ENCODE results near the gene AP2A2.
A peak's percentile ranks its signal among the peaks of the same experiment; 100 is the strongest.

The AP2A2 gene

DNA sequence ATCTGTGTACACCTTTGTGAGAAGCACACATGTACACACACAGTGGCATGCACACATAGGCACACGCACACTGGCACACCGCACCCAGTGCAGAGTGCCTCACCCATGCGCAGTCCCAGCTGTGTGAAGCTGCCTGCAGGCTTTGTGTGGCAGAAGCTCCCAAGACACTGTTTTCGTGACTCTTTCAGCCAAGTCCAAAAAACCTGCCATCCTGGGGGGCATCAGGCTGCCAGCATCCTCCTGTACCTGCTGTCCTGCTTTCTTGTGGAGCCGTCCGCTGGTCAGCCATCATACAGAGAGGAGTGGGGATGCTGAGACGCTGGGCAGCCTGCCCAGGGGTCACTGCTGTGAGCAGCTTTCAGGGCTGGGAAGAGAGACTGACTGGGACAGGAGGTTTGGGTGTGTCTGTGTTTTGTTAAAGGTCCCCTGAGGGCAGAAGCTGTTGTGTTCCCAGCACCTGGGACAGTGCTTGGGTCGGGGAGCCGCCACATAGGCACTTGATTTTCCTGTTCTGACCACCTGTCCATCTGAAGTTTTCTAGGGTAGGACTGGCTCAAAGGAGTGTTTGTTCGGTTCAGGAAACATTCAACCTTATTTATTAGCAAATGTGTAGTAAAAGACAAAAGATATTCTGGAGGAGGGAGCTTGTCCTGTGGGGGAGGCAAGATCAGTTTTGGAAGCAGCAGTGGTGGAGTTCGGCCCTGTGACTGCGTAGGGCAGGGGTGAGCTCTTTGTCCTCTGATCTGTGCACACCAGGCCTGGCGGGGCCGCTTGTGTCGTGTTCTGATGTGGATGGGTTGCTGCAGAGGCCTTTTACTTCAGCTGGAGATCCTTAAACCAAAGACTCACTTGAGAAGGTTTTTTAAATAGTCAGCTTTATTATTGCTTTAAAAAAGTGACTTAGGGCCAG lies 29.7 kb downstream of the AP2A2 start:
- H3K4me1 ChIP-seq (ENCODE audit: insufficient read depth, low read length, poor library complexity, severe bottlenecking): peaks cover 15% of the 10 kb centered on the region
- H3K4me2 ChIP-seq (ENCODE audit: low read depth, low read length, poor library complexity, severe bottlenecking): peak overlapping the region; percentile 26
- no peaks in the 10 kb centered on the region for H3K9me3 ChIP-seq (ENCODE audit: insufficient read depth, low read depth, low read length)
- peaks cover 32% of the 10 kb centered on the region for H4K20me1 ChIP-seq (ENCODE audit: insufficient read depth, low read length, poor library complexity, severe bottlenecking)
- TF ChIP-seq CTCF (conservative IDR thresholded peaks at IDR 0.05; ENCODE audit: low read length) (no peak), EZH2phosphoT487 (IDR thresholded peaks at IDR 0.05; ENCODE audit: borderline replicate concordance) (no peak)
- no peaks in the 10 kb centered on the region for H3K9me2 ChIP-seq (replicated peaks; ENCODE audit: low read depth, low read length)
- H2AFZ ChIP-seq (ENCODE audit: low read length): no peak overlapping the region
- no peak overlapping the region for H3K9ac ChIP-seq (ENCODE audit: low read depth, low read length, poor library complexity, severe bottlenecking)
- H3K79me2 ChIP-seq (ENCODE audit: insufficient read depth, low read length): peaks cover 80% of the 10 kb centered on the region
- H3K4me3 ChIP-seq (ENCODE audit: low read length, poor library complexity, severe bottlenecking): no peak overlapping the region
- H3K27me3 ChIP-seq (ENCODE audit: insufficient read depth, low read length, poor library complexity, severe bottlenecking): no peaks in the 10 kb centered on the region
- no peaks in the 10 kb centered on the region for H3F3A ChIP-seq (ENCODE audit: low read depth)
- H3K36me3 ChIP-seq (ENCODE audit: insufficient read depth, low read length): peaks cover 34% of the 10 kb centered on the region; the same call in 1 of the 2 replicates

DNA sequence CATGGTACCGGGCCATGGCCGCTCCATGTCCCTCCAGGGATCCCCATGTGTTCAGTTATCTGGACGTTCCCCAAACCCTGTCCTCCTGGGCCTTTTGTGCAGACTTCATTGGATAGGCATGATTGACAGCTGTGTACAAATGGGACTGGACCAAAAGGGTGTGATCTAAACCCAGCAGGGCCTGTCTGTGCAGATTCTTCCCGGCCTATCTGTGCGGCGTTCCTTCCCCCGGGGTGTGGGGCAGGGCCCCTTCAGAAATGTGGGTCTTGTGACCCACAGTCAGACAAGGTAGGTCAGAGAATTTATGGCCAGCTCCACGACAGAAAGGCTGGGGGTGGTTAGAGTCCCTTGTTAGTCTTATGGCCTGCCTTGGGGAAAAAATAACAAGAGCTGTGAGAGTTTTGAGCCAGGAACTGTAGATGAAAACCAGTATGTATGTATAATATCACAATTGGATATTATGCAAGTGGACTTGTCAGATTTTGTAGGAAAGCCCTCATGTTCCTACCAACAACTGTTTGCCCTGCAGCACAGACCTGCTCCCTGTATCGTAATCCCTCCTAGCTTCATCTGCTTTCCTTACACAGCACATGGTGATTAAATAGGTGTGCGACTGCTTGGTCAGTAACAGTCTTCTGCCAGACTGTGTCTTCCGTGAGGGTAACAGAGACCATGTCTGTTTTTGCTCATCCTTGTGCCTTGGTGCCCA lies 31.7 kb downstream of the AP2A2 start:
- H2AFZ ChIP-seq (ENCODE audit: low read length): no peak overlapping the region
- no peaks in the 10 kb centered on the region for H3K27me3 ChIP-seq (ENCODE audit: insufficient read depth, low read length, poor library complexity, severe bottlenecking)
- no peak overlapping the region for H3K4me2 ChIP-seq (ENCODE audit: low read depth, low read length, poor library complexity, severe bottlenecking)
- no peak overlapping the region for H3K4me3 ChIP-seq (ENCODE audit: low read length, poor library complexity, severe bottlenecking)
- peaks cover 61% of the 10 kb centered on the region for H3K79me2 ChIP-seq (ENCODE audit: insufficient read depth, low read length)
- H3K9me2 ChIP-seq (replicated peaks; ENCODE audit: low read depth, low read length): no peaks in the 10 kb centered on the region
- no peak overlapping the region for H3K9ac ChIP-seq (ENCODE audit: low read depth, low read length, poor library complexity, severe bottlenecking)
- peaks cover 48% of the 10 kb centered on the region; the same call in 1 of the 2 replicates for H3K36me3 ChIP-seq (ENCODE audit: insufficient read depth, low read length)
- peaks cover 31% of the 10 kb centered on the region for H4K20me1 ChIP-seq (ENCODE audit: insufficient read depth, low read length, poor library complexity, severe bottlenecking)
- peaks cover 15% of the 10 kb centered on the region for H3K4me1 ChIP-seq (ENCODE audit: insufficient read depth, low read length, poor library complexity, severe bottlenecking)
- no peaks in the 10 kb centered on the region for H3K9me3 ChIP-seq (ENCODE audit: insufficient read depth, low read depth, low read length)
- TF ChIP-seq CTCF (conservative IDR thresholded peaks at IDR 0.05; ENCODE audit: low read length): no peak
- H3F3A ChIP-seq (ENCODE audit: low read depth): no peaks in the 10 kb centered on the region

- Histone ChIP-seq H3K4me3 (ENCODE audit: low read length, poor library complexity, severe bottlenecking) (no peak overlapping the region), H3K4me2 (ENCODE audit: low read depth, low read length, poor library complexity, severe bottlenecking) (no peak overlapping the region), H4K20me1 (ENCODE audit: insufficient read depth, low read length, poor library complexity, severe bottlenecking) (peaks cover 25% of the 10 kb centered on the region), H3K9me2 (replicated peaks; ENCODE audit: low read depth, low read length) (no peaks in the 10 kb centered on the region), H3K79me2 (ENCODE audit: insufficient read depth, low read length) (peaks cover 55% of the 10 kb centered on the region), H3K9ac (ENCODE audit: low read depth, low read length, poor library complexity, severe bottlenecking) (no peak overlapping the region), H3K4me1 (ENCODE audit: insufficient read depth, low read length, poor library complexity, severe bottlenecking) (peaks cover 15% of the 10 kb centered on the region), H3K27me3 (ENCODE audit: insufficient read depth, low read length, poor library complexity, severe bottlenecking) (no peaks in the 10 kb centered on the region), H3K36me3 (ENCODE audit: insufficient read depth, low read length) (peaks cover 50% of the 10 kb centered on the region; the same call in 1 of the 2 replicates), H3K9me3 (ENCODE audit: insufficient read depth, low read depth, low read length) (no peaks in the 10 kb centered on the region), H2AFZ (ENCODE audit: low read length) (no peak overlapping the region), H3F3A (ENCODE audit: low read depth) (no peaks in the 10 kb centered on the region)
- TF ChIP-seq EZH2phosphoT487 (IDR thresholded peaks at IDR 0.05; ENCODE audit: borderline replicate concordance) (no peak), CTCF (conservative IDR thresholded peaks at IDR 0.05; ENCODE audit: low read length) (no peak)
These were observed 32.4 kb downstream of the AP2A2 start for GRCh38 chr11:958101-958500.

Data from Loucy (cell line).